HL-60/S4 treated with phorbol 12-myristate 13-acetate at 8.2 ng/mL for 4 days and 3 days (cell line): ENCODE results near the gene CALCOCO1.
"Not testable (repeated sequence)": the region's sequence is repeated elsewhere in the genome, so short reads cannot be mapped to it uniquely, and the experiment has no call there.

Experiments
- in situ Hi-C: fragments of 300-500 bp; cut with MboI; formaldehyde crosslinking; loops from 2 replicates; pipeline ENCODE4 v1.15.0; 2022; ENCODE audit warnings: low sequenced_read_pairs

Gene CALCOCO1

DNA sequence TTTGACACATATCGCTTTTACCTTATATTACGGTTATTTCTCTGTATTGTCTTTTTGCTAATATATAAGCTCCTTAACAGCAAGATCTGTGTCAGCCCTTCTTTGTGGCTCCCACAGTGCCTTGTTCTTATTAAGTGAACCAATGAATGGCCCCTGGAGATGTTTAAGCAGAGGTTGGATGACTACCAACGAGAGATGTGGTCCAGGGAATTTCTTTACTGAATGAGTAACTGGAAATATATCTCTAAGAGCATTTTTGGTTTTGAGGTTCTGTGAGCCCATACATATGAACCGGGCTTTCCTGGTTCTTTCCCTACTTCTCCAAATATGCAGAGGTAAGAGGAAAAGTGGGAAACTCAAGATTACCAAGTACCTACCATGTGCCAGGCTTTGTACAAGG lies 23.5 kb downstream of the CALCOCO1 start:
- in situ Hi-C loops: no loop called here

DNA sequence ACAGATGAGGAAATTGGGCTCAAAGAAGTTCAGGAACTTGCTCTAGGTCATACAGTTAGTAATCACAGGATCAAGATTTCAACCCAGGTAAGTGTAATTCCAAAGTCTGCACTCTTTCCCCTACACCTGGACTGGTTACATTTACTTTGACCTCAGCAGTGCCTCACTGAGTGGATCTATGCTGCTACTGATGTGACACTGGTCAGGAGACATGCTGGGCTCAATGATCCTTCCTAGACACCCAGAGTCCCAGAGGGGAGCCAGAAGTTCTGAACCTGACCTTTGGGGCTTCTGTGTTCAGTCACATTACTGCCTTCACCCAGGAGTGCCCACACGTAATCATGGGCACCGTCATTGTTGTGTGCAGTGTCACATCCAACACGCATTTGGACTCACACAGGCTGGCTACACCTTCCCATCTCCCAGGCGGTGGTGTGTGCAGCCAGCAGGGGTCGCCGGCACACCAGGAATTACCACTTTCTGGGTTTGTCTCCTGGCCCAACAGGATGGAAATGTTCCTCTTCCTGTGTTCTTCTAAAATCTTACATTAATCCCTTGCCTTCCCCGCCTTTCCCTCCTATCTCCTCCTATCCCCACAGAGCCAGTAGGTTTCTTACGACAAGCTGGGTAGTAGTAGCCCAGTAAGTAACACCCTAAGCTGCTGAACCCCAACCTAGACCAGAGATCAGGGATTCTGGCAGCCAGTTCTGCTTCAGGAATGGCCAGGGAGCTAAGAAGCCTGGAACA lies 25.6 kb downstream of the CALCOCO1 start:
- in situ Hi-C loops: no loop called here

DNA sequence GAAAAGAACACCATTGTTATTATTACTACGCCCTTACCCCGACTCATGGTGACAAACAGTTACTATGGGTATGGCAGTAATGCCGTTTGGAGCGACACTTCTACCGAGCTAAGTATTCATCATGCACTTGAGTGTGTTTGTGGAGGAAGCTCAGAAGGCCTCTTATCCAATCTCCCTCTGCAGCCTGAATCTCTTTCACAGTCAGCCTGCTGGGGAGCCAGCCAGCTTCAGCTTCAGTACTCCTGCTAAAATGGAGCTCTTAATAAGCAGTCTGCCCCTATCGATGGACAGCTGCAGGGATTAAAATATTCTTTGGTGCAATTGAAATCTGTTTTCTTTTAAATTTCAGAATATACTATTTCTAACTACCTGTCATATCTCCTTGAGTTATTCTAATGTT lies 26.7 kb downstream of the CALCOCO1 start:
- in situ Hi-C loops: no loop called here

DNA sequence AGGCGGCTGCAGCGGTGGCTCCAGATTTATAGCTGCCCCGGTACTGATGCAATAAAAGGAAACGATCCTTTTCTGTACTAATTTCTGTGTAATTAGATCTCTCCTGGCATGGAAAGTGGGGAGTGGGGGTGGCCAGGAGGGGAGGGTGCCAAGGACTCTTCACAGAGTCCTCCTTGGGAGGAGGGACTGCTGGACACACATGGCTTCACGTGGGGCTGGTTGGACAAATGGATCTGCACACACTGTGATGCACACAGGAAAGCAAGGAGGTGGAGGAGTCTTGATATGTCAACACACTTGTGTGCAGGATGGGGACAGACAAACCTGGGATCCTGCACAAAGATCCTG lies 27.6 kb downstream of the CALCOCO1 start:
- in situ Hi-C loops: loop anchor here (10.0 kb wide), 1 partner anchor 45 kb away; no protein-coding TSS in a partner anchor

DNA sequence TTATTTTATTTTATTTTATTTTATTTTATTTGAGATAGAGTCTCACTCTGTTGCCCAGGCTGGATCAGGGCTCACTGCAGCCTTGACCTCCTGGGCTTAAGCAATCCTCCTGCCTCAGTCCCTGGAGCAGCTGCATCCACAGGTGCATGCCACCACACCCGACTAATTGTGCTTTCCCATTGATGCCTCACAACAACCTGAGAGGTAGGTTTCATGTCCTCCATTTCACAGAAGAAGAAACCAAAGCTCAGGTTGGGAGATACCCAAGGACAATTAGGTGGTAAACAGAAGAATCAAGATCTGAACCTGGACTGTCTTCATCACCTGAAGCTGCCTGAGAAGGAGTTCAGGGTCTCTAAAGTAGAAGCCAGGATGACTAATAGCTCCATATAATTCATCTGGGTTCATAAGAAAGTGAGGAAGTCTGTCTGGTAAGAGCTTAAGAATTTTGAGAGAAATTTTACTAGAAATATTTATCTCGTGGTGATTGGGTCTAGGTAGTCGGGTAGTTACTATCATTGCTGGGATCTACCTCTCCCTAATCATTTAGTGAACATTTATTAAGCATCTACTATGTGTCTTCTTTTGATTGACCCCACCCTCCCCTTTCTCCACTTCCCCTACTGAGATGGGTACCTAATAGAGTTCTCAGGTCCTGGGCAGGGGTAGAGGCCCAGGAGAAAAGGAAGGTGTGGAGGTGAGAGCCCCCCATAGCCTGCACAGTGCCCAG lies 28.1 kb downstream of the CALCOCO1 start:
- in situ Hi-C loops: loop anchor here (10.0 kb wide), 1 partner anchor 46 kb away; no protein-coding TSS in a partner anchor

DNA sequence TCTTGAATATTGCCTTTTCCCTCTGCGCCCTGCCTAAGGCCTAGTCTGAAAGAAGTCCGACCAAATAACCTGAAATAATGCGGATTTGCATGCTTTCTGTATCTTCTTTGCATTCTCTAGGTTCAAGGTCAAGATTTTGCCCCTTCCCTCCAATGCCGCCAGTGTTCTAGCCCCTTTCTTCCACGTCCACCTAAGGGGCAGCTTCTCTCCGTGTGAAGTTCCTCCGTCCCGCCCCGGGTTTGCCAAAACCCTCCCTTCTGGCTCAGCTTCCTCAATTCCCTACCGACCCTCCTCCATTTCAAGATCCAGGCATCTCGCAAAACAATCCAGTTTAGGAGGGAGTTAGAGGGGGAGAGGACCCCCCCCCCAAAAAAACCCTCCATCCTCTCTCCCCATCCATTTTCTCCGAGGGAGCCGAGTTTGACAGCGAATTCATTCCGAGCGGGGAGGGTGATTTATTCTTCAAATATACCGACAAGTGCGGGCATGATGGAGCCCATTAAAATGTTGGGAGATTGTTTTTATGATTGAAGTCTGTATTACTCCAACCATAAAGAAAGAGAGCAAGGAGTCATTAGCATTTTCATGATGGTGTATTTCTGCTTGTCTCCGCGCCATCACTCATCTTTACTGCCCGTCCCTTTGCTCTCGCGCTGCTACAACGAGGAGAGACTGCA lies 30.5 kb downstream of the CALCOCO1 start:
- in situ Hi-C loops: loop anchor here (10.0 kb wide), 1 partner anchor 48 kb away; no protein-coding TSS in a partner anchor

DNA sequence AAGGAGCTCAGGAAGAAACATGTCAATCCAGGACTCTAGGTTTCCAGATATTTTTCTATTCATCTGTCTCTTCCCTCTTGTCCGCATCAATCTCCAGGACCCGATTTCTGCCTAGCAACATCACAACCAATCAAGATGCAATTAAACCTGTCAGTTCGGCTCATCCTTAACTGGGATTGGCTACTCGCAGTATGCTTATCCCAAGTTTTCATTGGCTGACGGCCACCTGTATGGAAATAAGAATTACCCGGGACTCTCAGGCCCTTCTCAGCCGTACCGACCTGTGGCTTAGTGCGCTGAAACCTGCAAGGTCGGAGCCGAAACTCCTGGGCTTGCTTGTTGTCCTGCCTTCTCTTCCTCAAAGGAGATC lies 31.0 kb downstream of the CALCOCO1 start:
- in situ Hi-C loops: loop anchor here (10.0 kb wide), 1 partner anchor 49 kb away; no protein-coding TSS in a partner anchor

DNA sequence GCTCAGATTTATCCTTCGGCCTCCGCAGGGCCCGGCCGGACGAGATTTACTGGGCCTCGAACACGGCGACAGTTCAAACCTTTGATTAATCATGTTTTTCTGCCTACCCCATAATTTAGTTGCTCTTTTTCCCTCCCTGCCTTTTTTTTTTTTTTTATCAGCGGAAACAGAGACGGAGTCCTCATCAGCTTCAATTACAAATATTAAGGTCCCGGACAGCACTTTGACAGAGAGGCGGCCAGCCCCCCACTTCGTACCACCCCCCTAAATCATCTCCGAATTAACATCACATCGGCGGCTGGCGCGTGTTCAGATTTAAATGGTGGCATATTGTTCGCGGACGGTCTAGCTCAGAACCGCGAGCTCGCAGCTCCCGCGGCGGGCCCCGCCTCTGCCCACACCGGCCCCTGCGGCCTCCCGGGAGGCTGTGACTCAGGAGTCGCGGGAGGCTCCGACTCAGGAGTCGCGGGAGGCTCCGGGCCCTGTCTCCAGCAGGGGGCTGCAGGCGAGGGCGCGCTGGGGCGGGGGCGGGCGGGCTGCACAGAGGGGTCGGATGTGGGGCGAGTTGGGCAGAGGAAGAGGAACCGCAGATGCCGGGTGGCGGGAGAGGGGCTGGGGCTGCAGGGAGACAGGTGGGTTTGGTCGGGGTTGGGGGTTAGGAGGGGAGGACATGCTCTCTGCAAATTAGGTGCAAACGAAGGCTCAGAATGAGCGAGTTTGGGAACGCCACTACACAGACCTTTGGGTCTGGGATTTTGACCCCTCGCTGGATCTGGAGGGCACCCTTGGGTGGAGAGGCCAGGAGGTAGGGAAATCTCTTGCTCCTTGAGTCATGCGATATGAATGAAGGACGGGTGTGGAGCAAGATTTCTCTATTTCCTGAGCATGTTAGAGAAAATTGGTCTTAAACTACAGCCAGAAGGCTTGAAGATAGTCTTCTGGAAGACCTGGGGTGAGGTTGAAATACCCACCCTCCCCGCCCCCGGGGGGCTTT lies 31.8 kb downstream of the CALCOCO1 start:
- in situ Hi-C loops: loop anchor here (10.0 kb wide), 1 partner anchor 49 kb away; no protein-coding TSS in a partner anchor

DNA sequence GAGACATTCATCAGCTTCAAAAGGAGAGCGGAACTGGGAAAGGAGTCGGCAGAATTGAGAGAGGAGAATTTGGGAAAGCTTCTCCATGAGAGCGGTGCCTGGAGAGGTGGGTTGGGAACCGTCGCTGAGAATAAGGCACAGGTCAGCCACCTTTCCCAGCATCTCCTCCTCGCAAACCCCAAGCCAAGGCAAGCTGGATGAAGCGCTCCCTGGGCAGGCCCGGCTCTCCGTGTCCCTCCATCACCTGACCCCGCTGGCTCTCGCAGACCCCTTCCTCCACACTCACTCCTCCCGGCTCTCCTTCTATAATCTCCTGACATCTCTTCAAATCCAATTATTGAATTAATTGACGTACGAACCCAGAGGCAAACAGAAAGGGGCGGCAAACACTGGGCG lies 32.5 kb downstream of the CALCOCO1 start:
- in situ Hi-C loops: loop anchor here (10.0 kb wide), 1 partner anchor 50 kb away; no protein-coding TSS in a partner anchor

DNA sequence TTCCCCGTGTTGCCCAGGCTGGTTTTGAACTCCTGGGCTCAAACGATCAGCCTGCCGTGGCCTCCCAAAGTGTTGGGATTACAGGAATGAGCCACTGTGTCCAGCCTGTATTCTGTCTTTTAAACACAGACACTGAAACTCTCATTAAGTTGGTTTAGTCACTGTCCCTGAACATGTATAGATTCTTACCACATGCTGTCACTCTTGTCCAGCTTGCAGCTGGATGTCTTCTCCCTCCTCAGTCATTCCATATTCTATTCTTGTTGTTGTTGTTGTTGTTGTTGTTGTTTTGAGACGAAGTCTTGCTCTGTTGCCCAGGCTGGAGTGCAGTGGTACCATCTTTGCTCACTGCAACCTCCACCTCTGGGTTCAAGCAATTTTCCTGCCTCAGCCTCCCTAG lies 39.1 kb downstream of the CALCOCO1 start:
- in situ Hi-C loops: no loop called here

DNA sequence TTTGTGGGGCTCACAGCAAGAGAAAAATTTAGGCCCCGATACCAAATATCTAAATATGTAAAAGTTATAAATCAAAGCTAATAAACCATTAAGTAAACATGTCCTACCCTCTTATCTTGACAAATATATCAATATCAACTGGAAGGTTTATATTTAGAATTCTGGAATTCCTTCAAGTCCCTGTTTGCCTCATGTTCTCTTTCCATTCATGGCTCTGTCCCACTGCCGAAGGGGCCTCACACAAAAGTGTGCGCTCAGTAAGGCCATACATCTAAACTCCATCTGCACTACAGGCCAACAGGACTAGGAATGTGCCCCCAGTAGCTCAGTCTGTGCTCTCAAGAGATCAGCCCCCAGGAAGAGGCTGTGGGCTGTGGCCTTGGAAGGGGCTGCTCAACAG lies 40.8 kb downstream of the CALCOCO1 start:
- in situ Hi-C loops: no loop called here

DNA sequence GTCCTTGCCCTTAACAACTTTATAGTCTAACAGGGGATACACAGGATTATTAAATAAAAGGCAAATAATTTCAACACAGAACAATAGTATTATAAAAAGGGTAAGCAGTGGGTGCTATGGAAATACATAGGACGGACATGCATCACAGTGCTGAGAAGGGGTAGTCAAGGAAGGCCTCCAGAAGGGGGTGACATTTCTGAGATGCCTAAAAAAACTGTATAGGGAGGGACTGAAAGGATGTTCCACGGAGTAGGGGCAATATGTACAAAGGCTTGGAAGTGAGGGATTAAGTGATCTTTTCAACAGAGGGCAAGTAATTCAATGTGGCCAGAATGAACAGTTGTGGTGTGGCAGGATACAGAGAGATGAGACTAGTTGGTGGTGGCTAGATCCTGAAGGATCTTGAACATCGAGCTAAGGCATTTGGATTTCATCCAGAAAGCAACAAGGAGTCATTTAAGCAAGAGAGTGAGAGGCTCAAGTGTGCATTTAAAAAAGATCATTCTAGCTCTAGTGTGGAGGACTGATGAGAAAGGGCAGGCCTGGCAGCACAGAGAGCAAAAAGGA lies 42.5 kb downstream of the CALCOCO1 start:
- in situ Hi-C loops: no loop called here

DNA sequence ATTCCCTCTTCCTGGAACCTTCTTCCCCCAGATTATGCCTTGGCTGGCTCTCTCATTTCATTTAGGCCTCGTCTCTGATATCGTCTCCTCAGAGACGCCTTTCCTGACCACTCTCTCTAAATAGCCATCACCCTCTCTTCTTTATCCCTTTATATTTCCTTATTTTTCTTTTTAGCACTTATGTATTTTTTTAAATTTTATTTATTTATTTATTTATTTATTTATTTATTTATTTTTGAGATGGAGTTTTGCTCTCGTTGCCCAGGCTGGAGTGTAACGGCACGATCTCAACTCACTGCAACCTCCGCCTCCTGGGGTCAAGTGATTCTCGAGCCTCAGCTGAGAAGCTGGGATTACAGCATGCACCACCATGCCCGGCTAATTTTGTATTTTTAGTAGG lies 43.3 kb downstream of the CALCOCO1 start:
- in situ Hi-C loops: no loop called here

DNA sequence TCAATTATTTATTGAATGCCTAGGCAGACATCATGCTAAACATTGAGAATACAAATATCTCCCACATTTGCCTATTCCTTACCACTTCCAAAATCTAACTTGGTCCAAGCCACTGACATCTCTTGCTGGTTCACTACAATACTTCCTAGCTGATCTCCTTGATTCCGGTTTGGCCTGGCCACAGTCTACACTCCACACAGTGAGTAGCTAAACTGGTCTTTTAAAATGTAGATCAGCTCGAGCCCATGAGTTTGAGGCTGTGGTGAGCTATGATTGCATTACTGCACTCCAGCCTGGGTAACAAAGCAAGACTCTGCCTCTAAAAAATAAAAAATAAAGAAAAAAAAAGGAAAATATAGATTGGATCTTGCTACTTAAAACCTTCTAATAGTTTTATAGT lies 43.8 kb downstream of the CALCOCO1 start:
- in situ Hi-C loops: no loop called here

DNA sequence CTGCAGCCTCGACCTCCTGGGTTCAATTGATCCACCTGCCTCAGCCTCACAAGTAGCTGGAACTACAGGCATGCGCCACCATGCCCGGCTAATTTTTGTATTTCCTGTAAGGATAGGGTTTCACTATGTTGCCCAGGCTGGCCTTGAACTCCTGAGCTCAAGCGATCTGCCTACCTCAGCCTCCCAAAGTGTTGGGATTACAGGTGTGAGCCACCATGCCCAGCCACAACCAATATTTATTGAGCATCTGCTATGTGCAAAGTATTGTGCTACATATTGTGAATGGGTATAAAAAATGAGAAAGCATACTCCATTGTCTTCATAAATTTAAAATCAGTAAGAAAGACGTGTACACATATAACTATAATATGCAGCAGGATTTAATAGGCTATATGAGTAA lies 47.2 kb downstream of the CALCOCO1 start:
- in situ Hi-C loops: not testable (repeated sequence)

DNA sequence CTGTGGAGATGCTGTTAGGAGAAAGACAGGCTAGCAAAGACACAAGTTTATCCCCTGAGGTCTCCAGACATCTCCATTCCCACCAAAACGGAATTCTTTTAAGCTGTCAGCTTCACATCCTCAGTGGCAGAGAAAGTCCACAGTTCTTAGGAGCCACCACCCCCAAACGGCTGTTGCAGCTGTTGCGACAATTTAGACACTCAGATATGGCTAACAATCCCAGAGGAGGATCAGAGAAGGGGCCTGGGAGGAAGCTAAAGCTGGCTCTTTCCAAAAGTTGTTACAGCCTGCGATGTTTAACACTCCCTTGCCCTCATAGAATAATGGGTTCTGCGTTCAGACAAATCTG lies 49.5 kb downstream of the CALCOCO1 start:
- in situ Hi-C loops: loop anchor here (10.0 kb wide), 1 partner anchor 133 kb away; no protein-coding TSS in a partner anchor

DNA sequence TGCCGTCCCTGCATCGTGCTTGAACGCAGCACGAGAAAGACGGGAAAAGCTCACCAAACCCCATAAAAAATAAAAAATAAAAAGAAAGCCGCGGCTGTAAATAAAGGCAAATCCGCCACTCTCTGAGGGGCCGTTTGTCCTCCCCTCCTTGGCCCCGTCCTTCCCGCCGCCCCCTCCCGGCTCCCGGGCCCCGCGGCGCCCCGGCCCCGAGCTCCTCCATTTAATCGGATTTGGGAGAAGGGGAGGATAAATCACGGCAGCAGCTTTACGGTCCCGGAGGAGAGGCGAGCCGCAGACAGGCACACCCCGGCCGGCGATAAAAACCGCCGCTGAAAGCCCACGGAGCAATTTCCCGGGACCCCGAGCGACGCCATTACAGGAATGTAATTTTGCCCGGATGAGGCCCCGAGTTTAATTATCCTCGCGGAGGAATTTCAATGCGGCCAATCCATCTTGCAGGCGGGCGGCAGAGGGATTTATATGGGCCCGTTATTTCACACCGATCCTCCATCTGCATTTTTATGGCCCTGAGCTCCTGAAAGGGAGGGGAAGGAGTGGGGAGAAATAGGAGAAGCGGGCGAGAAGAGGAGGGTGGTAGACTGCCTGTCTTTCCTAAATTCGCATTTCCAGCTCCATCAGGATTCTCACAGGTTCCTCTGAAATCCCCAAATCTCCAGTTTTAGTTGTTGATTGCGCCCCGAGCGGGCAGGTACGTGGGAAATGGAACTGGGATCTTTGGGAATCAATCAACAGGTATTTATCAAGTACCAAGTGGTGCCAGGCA lies 50.0 kb downstream of the CALCOCO1 start:
- in situ Hi-C loops: loop anchor here (10.0 kb wide), 1 partner anchor 132 kb away; no protein-coding TSS in a partner anchor

DNA sequence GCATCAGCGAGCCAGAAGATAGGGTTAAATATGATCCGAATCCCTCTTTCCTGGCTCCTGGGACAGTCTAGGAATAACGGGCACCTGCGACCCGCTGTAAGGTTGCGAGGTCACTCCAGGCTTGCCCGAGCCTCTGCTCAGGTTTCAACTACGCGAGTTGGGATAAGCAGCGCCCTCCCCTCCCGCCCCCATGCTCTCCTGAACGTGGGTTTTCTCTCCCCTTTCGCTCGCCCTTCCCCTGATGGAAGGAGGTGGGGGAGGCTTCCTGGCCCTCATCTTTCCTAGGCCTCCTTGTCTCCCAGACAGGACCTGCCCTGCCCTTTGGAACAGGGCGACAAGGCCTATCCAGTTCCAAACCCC lies 50.6 kb downstream of the CALCOCO1 start:
- in situ Hi-C loops: loop anchor here (10.0 kb wide), 1 partner anchor 132 kb away; no protein-coding TSS in a partner anchor
